Type B pancreatic cell (in vitro differentiated cells): ENCODE data around the gene NDUFAF8. TPM values are rescaled to one million over a fixed set of nuclear protein-coding genes. Genes with fewer than 3 reads are reported as not detected.

ENCODE experiments used
- DNase-seq: peaks from one replicate; pipeline ENCODE4 v3.0.0; 2021; ENCODE audit warnings: mixed read lengths; ENCODE audit not compliant: unreplicated experiment; ENCODE audit errors: extremely low spot score
- H3K27ac Mint-ChIP-seq: 2 replicates; pipeline ENCODE4 v1.8.0; 2021; ENCODE audit warnings: mild to moderate bottlenecking, mixed read lengths
- H3K27me3 Mint-ChIP-seq: 2 replicates; pipeline ENCODE4 v1.8.0; 2021; ENCODE audit warnings: mixed read lengths
- H3K36me3 Mint-ChIP-seq: 2 replicates; pipeline ENCODE4 v1.8.0; 2021; ENCODE audit warnings: mixed read lengths
- H3K4me1 Mint-ChIP-seq: one replicate; pipeline ENCODE4 v1.8.0; 2021; ENCODE audit warnings: mixed read lengths; ENCODE audit not compliant: unreplicated experiment
- H3K4me3 Mint-ChIP-seq: 2 replicates; pipeline ENCODE4 v1.8.0; 2021; ENCODE audit warnings: mild to moderate bottlenecking, mixed read lengths
- H3K9me3 Mint-ChIP-seq: 2 replicates; pipeline ENCODE4 v1.8.0; 2021; ENCODE audit warnings: mixed read lengths
- CTCF ChIP-seq: fragments of 200-600 bp; sonication (generic); conservative IDR thresholded peaks from 2 replicates; pipeline ENCODE4 v1.5.0; 2021; ENCODE audit warnings: antibody characterized with exemption, mild to moderate bottlenecking
- total RNA-seq: library from RNA; stranded (reverse); gene quantifications from 2 replicates; pipeline ENCODE4 v1.2.1, GENCODE V29; 2021; ENCODE audit warnings: low replicate concordance

Gene NDUFAF8
- total RNA-seq, 1 donor from 2014 or later, result 56.9 TPM

- no peak for DNase-seq
- Mint-ChIP-seq H3K36me3 (peaks cover 5% of the 10 kb centered on the region), H3K27me3 (no peaks in the 10 kb centered on the region), H3K27ac (peak overlapping the region; percentile 23), H3K4me3 (no peak overlapping the region), H3K4me1 (peaks cover 22% of the 10 kb centered on the region), H3K9me3 (no peaks in the 10 kb centered on the region)
- no peak for TF ChIP-seq CTCF
Measured at GRCh38 chr17:81252326-81252986, 13.3 kb downstream of the NDUFAF8 start.

GRCh38 chr17:81252987-81253329 lies 13.8 kb downstream of the NDUFAF8 start:
- peaks cover 5% of the 10 kb centered on the region for H3K36me3 Mint-ChIP-seq
- H3K4me3 Mint-ChIP-seq, result peak overlapping the region; percentile 40
- H3K27ac Mint-ChIP-seq, result peak overlapping the region; percentile 44
- no peak for DNase-seq
- H3K4me1 Mint-ChIP-seq, result peaks cover 22% of the 10 kb centered on the region
- H3K9me3 Mint-ChIP-seq, result no peaks in the 10 kb centered on the region
- no peak for TF ChIP-seq CTCF
- H3K27me3 Mint-ChIP-seq, result no peaks in the 10 kb centered on the region

GRCh38 chr17:81253358-81254131 lies 14.4 kb downstream of the NDUFAF8 start:
- DNase-seq, result no peak
- no peaks in the 10 kb centered on the region for H3K9me3 Mint-ChIP-seq
- peak overlapping the region; percentile 40 for H3K4me3 Mint-ChIP-seq
- peaks cover 5% of the 10 kb centered on the region for H3K36me3 Mint-ChIP-seq
- H3K27ac Mint-ChIP-seq, result peak overlapping the region; percentile 44
- H3K27me3 Mint-ChIP-seq, result no peaks in the 10 kb centered on the region
- peaks cover 22% of the 10 kb centered on the region for H3K4me1 Mint-ChIP-seq
- peak; percentile 87 for TF ChIP-seq CTCF

- peaks cover 5% of the 10 kb centered on the region for H3K36me3 Mint-ChIP-seq
- TF ChIP-seq CTCF, result peak; percentile 70
- peaks cover 22% of the 10 kb centered on the region for H3K4me1 Mint-ChIP-seq
- H3K4me3 Mint-ChIP-seq, result no peak overlapping the region
- H3K27ac Mint-ChIP-seq, result peak overlapping the region; percentile 53
- no peaks in the 10 kb centered on the region for H3K27me3 Mint-ChIP-seq
- no peaks in the 10 kb centered on the region for H3K9me3 Mint-ChIP-seq
- DNase-seq, result no peak
Measured at GRCh38 chr17:81254955-81255717, 16.0 kb downstream of the NDUFAF8 start.

GRCh38 chr17:81256616-81257015 lies 17.5 kb downstream of the NDUFAF8 start:
- H3K27me3 Mint-ChIP-seq, result no peaks in the 10 kb centered on the region
- peaks cover 22% of the 10 kb centered on the region for H3K4me1 Mint-ChIP-seq
- H3K9me3 Mint-ChIP-seq, result no peaks in the 10 kb centered on the region
- H3K36me3 Mint-ChIP-seq, result peaks cover 5% of the 10 kb centered on the region
- H3K4me3 Mint-ChIP-seq, result no peak overlapping the region
- H3K27ac Mint-ChIP-seq, result no peak overlapping the region
- no peak for TF ChIP-seq CTCF
- DNase-seq, result no peak
